Panc1 (cell line): ENCODE results near the gene DBP.

ENCODE experiments used
- POLR2AphosphoS5 ChIP-seq: IDR thresholded peaks from 2 replicates; pipeline ENCODE4 v1.6.1; 2012; ENCODE audit warnings: mild to moderate bottlenecking, low read depth, low read length, moderate library complexity
- SIN3A ChIP-seq: IDR thresholded peaks from 2 replicates; pipeline ENCODE4 v1.6.1; 2012; ENCODE audit warnings: low read depth, mild to moderate bottlenecking, low read length, moderate library complexity, borderline replicate concordance; ENCODE audit not compliant: insufficient read depth
- TCF7L2 ChIP-seq: IDR thresholded peaks from 2 replicates; pipeline ENCODE4 v1.6.1; 2011; ENCODE audit warnings: mild to moderate bottlenecking, low read depth, low read length, inconsistent platforms
- TF ChIP-seq, protein P1 (sequence below): fragments of 450-650 bp; IDR thresholded peaks from 2 replicates; pipeline ENCODE4 v1.5.1; 2017; ENCODE audit warnings: mild to moderate bottlenecking

DNA sequence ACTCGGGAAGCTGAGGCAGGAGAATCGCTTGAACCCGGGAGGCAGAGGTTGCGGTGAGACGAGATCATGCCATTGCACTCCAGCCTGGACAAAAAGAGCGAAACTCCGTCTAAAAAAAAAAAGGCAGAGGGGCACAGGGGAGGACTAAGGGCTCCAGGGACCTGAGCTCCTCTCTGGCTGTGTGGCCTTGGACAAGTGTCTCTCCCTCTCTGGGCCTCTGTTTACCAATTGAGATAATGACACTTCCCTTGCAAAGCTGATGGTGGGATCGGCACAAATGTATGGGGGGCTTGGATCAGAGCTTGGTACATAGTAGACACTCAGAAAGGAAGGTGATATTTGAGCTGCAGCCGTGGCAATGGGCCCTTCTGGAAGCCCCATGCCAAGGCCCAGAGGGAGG lies 42.0 kb downstream of the DBP start:
- TF ChIP-seq, protein P1, sequence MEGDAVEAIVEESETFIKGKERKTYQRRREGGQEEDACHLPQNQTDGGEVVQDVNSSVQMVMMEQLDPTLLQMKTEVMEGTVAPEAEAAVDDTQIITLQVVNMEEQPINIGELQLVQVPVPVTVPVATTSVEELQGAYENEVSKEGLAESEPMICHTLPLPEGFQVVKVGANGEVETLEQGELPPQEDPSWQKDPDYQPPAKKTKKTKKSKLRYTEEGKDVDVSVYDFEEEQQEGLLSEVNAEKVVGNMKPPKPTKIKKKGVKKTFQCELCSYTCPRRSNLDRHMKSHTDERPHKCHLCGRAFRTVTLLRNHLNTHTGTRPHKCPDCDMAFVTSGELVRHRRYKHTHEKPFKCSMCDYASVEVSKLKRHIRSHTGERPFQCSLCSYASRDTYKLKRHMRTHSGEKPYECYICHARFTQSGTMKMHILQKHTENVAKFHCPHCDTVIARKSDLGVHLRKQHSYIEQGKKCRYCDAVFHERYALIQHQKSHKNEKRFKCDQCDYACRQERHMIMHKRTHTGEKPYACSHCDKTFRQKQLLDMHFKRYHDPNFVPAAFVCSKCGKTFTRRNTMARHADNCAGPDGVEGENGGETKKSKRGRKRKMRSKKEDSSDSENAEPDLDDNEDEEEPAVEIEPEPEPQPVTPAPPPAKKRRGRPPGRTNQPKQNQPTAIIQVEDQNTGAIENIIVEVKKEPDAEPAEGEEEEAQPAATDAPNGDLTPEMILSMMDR = no peak
- TF ChIP-seq POLR2AphosphoS5 (no peak), SIN3A (no peak), TCF7L2 (no peak)
